GM12865 (cell line): ENCODE measurements around the gene PTGFR.

Source experiments
- DNase-seq: peaks from one replicate; pipeline ENCODE4 v3.0.0; 2010; ENCODE audit warnings: low read depth
- H3K4me3 ChIP-seq: 2 replicates; pipeline ENCODE4 v1.5.1; 2011; ENCODE audit warnings: mild to moderate bottlenecking, low read depth, low read length, control low read depth
- CTCF ChIP-seq: IDR thresholded peaks from 2 replicates; pipeline ENCODE4 v1.5.1; 2011; ENCODE audit warnings: low read length, control low read depth, low read depth, inconsistent platforms; ENCODE audit not compliant: insufficient read depth; ENCODE audit errors: missing control alignments

Gene PTGFR

GRCh38 chr1:78469576-78469975, 21.2 kb upstream of the PTGFR start:
- no peak for DNase-seq
- H3K4me3 ChIP-seq = no peak overlapping the region
- no peak for TF ChIP-seq CTCF

GRCh38 chr1:78471890-78472620, 18.7 kb upstream of the PTGFR start:
- TF ChIP-seq CTCF = no peak
- DNase-seq = no peak

GRCh38 chr1:78472851-78473496, 17.8 kb upstream of the PTGFR start:
- H3K4me3 ChIP-seq = no peak overlapping the region
- no peak for TF ChIP-seq CTCF
- DNase-seq = no peak

More at GRCh38 chr1:78471890-78472620, 18.7 kb upstream of the PTGFR start:
- H3K4me3 ChIP-seq = no peak overlapping the region

GRCh38 chr1:78474092-78474491, 16.7 kb upstream of the PTGFR start:
- H3K4me3 ChIP-seq = no peak overlapping the region
- no peak for TF ChIP-seq CTCF
- DNase-seq = no peak

- no peak overlapping the region for H3K4me3 ChIP-seq
- DNase-seq = no peak
- no peak for TF ChIP-seq CTCF
These were observed 14.7 kb upstream of the PTGFR start for GRCh38 chr1:78475888-78476610.

- TF ChIP-seq CTCF = no peak
- H3K4me3 ChIP-seq = no peak overlapping the region
- DNase-seq = no peak
These were observed 6.9 kb upstream of the PTGFR start for GRCh38 chr1:78483903-78484302.
